GM23248 (cell line): ENCODE measurements around the gene CPA5.

Experiments used
- EZH2 ChIP-seq: fragments of 200-600 bp; sonication (generic); IDR thresholded peaks from 2 replicates; pipeline ENCODE4 v1.6.1; 2018; ENCODE audit warnings: antibody characterized with exemption, mild to moderate bottlenecking; ENCODE audit not compliant: insufficient read depth, poor library complexity, severe bottlenecking
- EZH2phosphoT487 ChIP-seq: fragments of 200-600 bp; sonication (generic); IDR thresholded peaks from 2 replicates; pipeline ENCODE4 v1.6.1; 2018; ENCODE audit warnings: antibody characterized with exemption, moderate library complexity, mild to moderate bottlenecking, low read depth; ENCODE audit not compliant: insufficient read depth

GRCh38 chr7:130409067-130409711 lies 64.6 kb downstream of the CPA5 start:
- TF ChIP-seq EZH2 (no peak), EZH2phosphoT487 (no peak)
